ENCODE measurements around the gene SCD5.
"Not testable (repeated sequence)": the region's sequence is repeated elsewhere in the genome, so short reads cannot be mapped to it uniquely, and the experiment has no call there.

The SCD5 gene

DNA sequence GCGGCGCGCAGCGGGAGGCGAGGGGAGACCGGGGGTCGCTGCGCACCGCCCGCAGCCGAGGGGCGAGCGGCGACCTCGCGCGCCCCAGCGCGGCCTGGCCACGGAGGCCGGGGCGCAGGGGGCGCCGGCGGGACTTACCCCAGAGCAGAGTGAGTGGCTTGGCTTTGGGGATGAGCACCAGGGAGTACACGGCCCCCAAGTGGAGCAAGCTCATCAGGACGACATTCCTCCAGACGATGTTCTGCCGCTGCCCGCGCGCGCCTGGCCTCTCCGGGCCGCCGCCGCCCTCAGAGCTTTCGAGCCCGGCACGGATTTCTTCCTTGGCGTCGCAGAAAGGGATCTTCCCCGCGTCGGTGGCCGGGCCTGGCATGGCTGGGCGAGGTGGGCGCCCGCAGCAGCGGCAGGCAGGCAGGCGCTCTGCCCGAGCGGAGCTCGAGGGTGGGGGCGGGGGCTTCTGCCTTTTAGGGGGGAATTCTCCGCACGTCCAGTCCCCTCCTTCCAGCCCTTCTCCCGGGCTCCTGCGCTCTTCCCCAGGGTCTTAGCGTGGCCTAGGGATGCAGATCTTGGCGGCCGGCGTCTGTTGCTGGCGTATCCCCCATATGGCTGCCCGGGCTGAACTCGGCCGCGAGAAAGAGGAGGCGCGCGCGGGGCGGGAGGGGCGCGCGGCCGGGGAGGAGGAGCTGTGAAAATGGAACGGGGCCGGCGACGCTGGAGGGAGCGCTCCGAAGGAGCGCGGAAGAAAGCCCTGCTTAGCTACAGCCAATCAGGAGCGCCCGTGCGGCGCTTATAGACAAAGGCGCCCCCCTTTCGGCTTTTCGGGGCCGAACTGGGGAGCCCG is at the start of gene SCD5:
SCD5 (minus strand) TSS at position 629 of the 838 bp plus-strand sequence; CDS start at position 370, 259 bp downstream.
- peak; percentile 36 to 43 for DNase-seq (ENCODE audit: low read depth in 2 of 2)

DNA sequence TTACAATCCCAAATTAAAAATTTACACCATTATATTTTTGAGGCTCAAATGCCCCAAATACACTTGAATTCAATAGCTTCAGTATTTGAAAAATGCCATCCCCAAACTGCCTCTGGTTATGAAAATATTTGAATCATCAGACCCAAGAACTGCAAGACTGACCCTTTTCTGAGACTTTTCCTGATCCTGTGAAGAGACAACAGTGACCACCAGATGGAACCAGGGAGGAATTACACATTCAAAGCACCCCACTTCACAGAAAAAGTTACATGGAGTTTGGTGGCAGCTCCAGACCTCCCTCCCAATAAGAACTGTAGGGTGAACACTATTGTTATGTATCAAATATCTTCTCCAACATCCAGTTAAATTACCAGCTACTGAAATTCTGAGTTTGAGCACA is 44.0 kb upstream of the SCD5 start:
- DNase-seq (ENCODE audit: low read depth in 2 of 2): no peak

- no peak for DNase-seq (ENCODE audit: low read depth in 2 of 2)
Measured at GRCh38 chr4:82839624-82840023, 41.0 kb upstream of the SCD5 start.

DNA sequence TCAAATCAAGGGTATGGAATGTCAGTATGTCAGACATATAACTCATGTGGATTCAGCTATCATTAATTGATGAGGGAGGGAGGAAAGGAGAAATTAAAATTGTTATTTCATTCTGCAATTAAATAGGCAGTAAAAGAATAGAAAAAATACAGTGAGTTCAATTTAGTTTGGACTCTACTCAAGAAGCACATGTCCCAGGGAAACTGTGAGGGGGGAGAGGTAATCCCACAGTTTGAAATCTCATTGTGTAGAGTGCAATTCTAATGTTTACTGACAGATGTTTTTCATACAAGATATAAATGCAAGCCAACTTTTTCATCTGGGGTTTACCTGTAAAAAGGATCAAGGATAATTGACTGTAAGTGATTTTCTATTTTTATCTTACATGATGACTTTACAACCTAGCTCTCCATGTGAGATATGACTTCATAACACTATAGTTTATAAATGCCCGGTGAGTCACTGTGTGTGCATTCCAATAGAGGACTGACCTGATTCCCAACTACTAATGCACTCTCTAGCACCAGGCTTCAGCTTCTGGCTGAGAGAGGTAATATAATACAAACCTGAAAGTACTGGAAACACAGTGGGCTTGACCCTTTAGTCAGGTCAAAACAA is 35.2 kb upstream of the SCD5 start:
- no peak for DNase-seq (ENCODE audit: low read depth in 2 of 2)

- DNase-seq (ENCODE audit: low read depth in 2 of 2): not testable (repeated sequence)
Measured at GRCh38 chr4:82833060-82833459, 34.5 kb upstream of the SCD5 start.

DNA sequence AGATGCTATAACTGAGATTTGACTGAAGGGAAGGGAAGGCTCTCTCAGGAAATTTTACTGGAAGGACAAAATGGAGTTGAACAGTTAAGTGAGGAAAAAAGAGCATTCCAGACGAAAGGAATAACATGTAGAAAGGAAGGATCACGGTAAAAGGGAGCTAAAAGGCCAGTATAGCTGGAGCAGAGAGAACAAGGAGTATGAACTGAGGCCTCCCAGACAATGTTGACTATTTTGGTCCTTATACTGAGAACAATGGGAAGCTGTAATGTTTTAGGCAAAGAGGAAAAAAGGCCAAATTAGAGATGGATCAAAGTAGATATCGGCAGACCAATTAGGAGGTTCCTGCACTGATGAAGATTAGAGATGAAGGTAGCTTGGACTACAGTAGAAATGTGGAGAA is 26.8 kb upstream of the SCD5 start:
- no peak for DNase-seq (ENCODE audit: low read depth in 2 of 2)

DNA sequence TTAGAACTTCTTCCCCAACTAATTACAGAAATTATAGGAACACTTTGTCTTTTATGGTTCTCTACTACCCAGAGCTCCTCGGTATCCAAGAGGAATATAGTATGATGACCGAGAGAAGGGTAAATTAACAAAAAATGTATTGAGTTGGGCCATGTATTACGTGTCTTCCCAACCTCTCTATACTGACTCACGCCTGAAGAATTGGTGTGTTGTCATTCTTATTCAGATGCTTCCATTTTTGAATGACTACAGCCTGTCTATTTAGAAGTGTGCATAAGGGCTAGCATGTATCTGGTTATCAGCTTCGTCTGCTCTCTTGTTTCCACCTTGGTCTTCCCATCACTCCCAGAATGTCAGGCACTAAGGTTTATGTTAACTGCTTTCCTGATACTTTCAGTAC is 24.5 kb upstream of the SCD5 start:
- DNase-seq (ENCODE audit: low read depth in 2 of 2): no peak

DNA sequence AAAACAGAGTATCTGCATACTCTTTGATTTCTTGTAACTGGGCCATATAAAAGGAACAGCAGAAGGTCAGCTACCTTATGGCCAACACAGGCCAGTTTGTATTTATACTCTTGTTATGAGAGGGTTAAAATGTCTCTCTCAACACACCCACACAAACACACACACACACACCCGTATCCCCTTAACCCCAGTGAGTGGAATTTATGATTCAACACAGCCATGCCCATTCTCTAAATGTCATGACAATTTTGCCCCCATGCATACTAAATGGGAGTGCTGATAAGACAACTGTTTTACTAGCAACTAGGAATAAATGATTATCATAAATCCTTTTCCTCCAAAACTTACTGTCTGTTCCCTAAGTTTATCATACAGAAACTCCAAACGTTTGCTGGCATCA is 22.1 kb upstream of the SCD5 start:
- no peak for DNase-seq (ENCODE audit: low read depth in 2 of 2)

GRCh38 chr4:82818664-82819662 is 20.4 kb upstream of the SCD5 start:
- DNase-seq (ENCODE audit: low read depth in 2 of 2): no peak

DNA sequence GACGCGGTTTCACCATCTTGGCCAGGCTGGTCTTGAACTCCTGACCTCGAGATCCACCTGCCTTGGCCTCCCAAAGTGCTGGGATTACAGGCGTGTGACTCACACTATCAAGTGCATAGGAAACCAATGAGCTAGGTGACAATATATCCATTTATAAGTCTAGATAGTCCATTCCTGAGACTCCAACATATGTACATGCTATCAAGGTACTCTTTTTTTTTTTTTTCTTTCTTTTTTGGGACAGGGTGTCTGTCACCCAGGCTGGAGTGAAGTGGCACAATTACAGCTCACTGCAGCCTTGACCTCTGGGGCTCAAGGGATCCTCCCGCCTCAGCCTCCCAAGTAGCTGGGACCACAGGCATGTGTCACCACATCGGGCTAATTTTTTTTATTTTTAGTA is 18.3 kb upstream of the SCD5 start:
- DNase-seq (ENCODE audit: low read depth in 2 of 2): not testable (repeated sequence)

GRCh38 chr4:82814034-82814433 is 15.4 kb upstream of the SCD5 start:
- DNase-seq (ENCODE audit: low read depth in 2 of 2): no peak

- no peak for DNase-seq (ENCODE audit: low read depth in 2 of 2)
Measured at GRCh38 chr4:82811838-82812341, 13.3 kb upstream of the SCD5 start.

DNA sequence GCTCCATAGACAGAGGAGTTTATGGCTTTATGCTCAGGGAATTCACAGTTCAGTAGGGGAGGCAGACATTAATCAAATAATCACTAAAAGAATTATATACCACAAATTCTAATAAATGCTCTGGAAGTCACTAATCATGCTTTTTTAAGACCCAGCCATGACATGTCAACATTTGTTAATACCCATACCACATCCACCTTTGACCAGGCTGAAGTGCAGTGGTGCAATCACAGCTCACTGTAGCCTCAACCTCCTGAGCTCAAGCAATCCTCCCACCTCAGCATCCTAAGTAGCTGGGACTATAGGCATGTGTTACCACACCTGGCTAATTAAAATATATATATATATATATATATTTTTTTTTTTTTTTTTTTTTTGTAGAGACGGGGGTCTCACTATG is 12.8 kb upstream of the SCD5 start:
- DNase-seq (ENCODE audit: low read depth in 2 of 2): no peak

DNA sequence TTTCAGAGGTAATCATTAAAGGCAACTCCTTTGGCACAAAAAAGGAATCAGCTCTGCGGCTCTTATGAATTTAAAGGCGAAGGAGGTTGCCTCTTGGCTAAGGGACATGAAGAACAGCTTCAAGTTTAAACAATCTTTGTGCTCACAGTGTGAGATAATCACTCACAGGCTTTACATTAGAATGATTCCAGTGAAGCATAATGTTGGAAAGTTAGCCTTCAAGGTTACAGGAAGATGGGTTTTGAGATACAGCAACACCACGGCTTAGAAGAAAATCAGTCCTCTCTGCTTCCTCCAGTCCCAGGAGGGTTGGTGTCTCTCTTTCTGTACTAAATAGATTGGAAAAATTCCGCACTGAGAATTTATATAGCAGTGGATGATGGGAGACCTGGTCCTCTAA is 11.6 kb upstream of the SCD5 start:
- DNase-seq (ENCODE audit: low read depth in 2 of 2): no peak

DNA sequence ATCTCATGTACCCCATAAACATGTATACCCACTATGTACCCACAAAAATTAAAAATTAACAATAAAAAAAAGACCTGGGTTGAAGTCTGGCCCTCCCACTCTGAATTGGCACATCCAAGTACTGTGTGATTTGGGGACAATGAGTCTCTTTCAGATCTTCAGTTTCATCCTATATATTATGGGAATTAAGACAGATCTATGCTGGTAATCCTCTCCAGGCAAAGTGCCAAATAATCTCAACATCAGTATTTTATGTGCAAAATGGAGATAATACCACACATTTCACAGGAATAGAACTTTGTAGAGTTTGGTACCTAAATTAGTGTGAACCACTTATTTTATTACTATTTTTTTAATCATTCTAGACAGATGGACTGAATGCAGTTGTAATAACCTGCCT is 11.0 kb upstream of the SCD5 start:
- DNase-seq (ENCODE audit: low read depth in 2 of 2): no peak

DNA sequence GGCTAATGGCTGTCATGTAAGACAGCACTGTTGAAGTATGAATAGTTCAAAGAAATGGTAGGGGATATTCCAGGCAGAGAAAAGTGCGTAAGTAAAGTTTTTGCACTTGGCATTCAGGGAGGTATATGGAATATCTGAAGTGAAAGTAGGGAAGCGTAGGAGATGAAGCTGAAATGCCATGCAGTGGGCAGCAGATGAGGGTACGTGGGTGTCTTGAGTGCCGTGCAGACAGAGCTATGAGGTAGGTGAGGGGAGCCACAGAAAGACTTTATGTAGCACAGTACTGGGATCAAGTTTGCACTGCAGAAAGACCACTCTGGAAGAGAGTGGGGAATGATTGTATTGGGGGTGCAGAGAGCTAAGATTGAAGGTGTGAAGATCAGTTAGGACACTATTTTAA is 5.2 kb upstream of the SCD5 start:
- DNase-seq (ENCODE audit: low read depth in 2 of 2): no peak

DNA sequence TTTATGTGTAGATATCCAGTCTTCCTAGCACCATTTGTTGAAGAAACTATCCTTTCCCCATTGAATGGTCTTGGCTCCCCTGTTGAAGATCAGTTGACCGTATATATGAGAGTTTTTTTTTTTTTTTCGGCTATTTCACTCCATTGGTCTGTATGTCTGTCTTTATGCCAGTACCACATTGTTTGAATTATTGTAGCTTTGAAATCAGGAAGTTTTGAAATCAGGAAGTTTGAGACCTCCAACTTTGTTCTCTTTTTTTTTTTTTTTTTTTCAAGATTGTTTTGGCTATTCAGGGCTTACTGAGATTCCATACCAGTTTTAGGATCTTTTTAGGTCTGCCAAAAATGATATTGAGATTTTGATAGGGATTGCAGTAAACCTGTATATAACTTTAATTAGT is 4.3 kb upstream of the SCD5 start:
- no peak for DNase-seq (ENCODE audit: low read depth in 2 of 2)

DNA sequence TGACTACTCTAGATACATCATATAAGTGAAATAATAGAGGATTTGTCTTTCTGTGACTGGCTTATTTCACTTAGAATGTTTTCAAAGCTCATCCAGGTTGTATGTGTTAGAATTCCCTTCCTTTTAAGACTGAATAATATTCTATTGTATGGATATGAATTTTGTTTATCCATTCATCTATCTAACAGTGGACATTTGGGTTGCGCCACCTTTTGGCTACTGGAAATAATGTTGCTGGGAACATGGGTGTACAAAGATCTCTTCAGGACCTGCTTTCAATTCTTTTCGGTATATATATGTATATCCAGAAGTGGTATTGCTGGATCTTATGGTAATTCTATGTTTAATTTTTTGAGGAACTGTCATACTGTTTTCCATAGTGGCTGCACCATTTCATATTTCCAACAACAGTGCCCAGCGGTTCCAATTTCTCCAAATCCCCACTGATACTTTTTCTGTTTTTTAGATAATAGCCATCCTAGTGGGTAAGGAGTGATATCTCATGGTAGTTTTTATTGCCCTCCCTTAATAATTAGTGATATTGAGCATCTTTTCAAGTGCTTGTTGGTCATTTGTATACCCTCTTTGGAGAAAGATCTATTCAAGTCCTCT is 3.4 kb upstream of the SCD5 start:
- no peak for DNase-seq (ENCODE audit: low read depth in 2 of 2)

GRCh38 chr4:82799006-82799881 is 648 bp upstream of the SCD5 start:
- DNase-seq (ENCODE audit: low read depth in 2 of 2): no peak

DNA sequence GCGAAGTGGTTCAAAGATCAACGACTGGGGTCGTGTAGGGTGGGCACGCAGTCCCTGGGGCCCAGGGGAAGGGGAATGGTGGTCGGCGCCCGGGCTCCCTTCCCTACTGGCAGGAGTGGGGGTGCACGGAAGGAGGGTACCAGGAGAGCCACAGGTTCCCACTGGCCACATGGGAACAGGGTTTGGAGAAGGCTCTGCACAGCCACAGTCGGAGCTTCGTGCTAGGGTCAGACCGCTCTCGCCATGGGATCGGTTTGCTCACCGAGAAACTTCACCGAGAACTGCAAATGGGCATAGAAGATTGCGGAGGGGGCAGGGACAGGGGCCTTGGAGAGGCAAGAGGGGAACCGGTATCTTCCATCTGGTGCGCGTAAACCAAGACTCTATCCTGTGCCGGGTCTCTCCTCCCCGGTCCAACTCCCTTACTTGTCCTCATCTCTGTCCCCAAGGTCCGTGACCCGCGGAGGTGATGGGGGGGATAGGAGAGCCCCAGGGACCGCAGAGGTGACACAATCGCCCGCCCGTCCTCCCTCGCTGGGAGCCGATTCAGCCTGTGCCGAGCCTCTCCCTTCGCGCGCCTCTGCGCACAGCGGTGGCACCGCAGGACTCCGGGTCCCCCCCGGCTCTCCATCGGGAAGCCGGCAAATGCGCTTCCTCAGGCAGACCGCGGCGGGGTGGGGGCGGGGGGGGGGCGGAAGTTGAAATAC is 1.0 kb downstream of the SCD5 start:
- no peak for DNase-seq (ENCODE audit: low read depth in 2 of 2)

All from activated CD8-positive, alpha-beta memory T cell treated with anti-CD3 and anti-CD28 coated beads for 4 hours (primary cell).